ENCODE measurements around the gene C6. TPM values are rescaled to one million over a fixed set of nuclear protein-coding genes. Genes with fewer than 3 reads are reported as not detected.

C6 gene
- total RNA-seq, 4 donors from 2014 or later, result 0.19 to 4.3 (median 1.8) TPM

- H3K27ac ChIP-seq, result no peak overlapping the region
- no peaks in the 10 kb centered on the region for H3K9me3 ChIP-seq
- H3K27me3 ChIP-seq, result no peaks in the 10 kb centered on the region
- 47% methylated on average over 2 of the region's 2 CpGs for WGBS
- H3K36me3 ChIP-seq, result no peaks in the 10 kb centered on the region
- TF ChIP-seq POLR2AphosphoS5 (IDR thresholded peaks at IDR 0.05) (no peak), CTCF (IDR thresholded peaks at IDR 0.05) (no peak), POLR2A (IDR thresholded peaks at IDR 0.05) (no peak), EP300 (IDR thresholded peaks at IDR 0.05) (no peak)
- DNase-seq (ENCODE audit: low spot score in 2 of 2), result no peak
- H3K4me1 ChIP-seq, result no peaks in the 10 kb centered on the region
- H3K4me3 ChIP-seq, result no peak overlapping the region
Observed at GRCh38 chr5:41115281-41115680, 98.1 kb downstream of the C6 start.

GRCh38 chr5:41112486-41113455 is 100.6 kb downstream of the C6 start:
- TF ChIP-seq CTCF (IDR thresholded peaks at IDR 0.05) (no peak), POLR2A (IDR thresholded peaks at IDR 0.05) (no peak), POLR2AphosphoS5 (IDR thresholded peaks at IDR 0.05) (no peak), EP300 (IDR thresholded peaks at IDR 0.05) (no peak)
- H3K36me3 ChIP-seq, result no peaks in the 10 kb centered on the region
- H3K9me3 ChIP-seq, result no peaks in the 10 kb centered on the region
- no peaks in the 10 kb centered on the region for H3K27me3 ChIP-seq
- H3K4me1 ChIP-seq, result no peaks in the 10 kb centered on the region
- no peak for DNase-seq (ENCODE audit: low spot score in 2 of 2)
- 66% methylated on average over 2 of the region's 2 CpGs for WGBS
- no peak overlapping the region for H3K27ac ChIP-seq
- H3K4me3 ChIP-seq, result no peak overlapping the region

- no peaks in the 10 kb centered on the region for H3K9me3 ChIP-seq
- no peaks in the 10 kb centered on the region for H3K27me3 ChIP-seq
- no peak overlapping the region for H3K4me3 ChIP-seq
- no peaks in the 10 kb centered on the region for H3K36me3 ChIP-seq
- H3K4me1 ChIP-seq, result no peaks in the 10 kb centered on the region
- DNase-seq (ENCODE audit: low spot score in 2 of 2), result no peak
- H3K27ac ChIP-seq, result no peak overlapping the region
- TF ChIP-seq POLR2AphosphoS5 (IDR thresholded peaks at IDR 0.05), result no peak
- no peak for TF ChIP-seq EP300 (IDR thresholded peaks at IDR 0.05)
- TF ChIP-seq POLR2A (IDR thresholded peaks at IDR 0.05), result no peak
- TF ChIP-seq CTCF (IDR thresholded peaks at IDR 0.05), result no peak
Observed at GRCh38 chr5:41109186-41109585, 104.1 kb downstream of the C6 start.

GRCh38 chr5:41102341-41102740 is 111.0 kb downstream of the C6 start:
- H3K4me3 ChIP-seq, result no peak overlapping the region
- H3K27me3 ChIP-seq, result no peaks in the 10 kb centered on the region
- H3K9me3 ChIP-seq, result no peaks in the 10 kb centered on the region
- no peaks in the 10 kb centered on the region for H3K4me1 ChIP-seq
- no peak for DNase-seq (ENCODE audit: low spot score in 2 of 2)
- H3K36me3 ChIP-seq, result no peaks in the 10 kb centered on the region
- no peak overlapping the region for H3K27ac ChIP-seq
- TF ChIP-seq CTCF (IDR thresholded peaks at IDR 0.05), result no peak

GRCh38 chr5:41097642-41098041 is 115.7 kb downstream of the C6 start:
- Histone ChIP-seq H3K4me1 (no peaks in the 10 kb centered on the region), H3K36me3 (no peaks in the 10 kb centered on the region), H3K9me3 (no peaks in the 10 kb centered on the region), H3K4me3 (no peak overlapping the region), H3K27ac (no peak overlapping the region), H3K27me3 (no peaks in the 10 kb centered on the region)
- DNase-seq (ENCODE audit: low spot score in 2 of 2), result no peak
- WGBS, result 35% methylated on average over 2 of the region's 2 CpGs
- no peak for TF ChIP-seq POLR2A (IDR thresholded peaks at IDR 0.05)
